GM12891 (cell line): ENCODE data around the gene ERICH6B.

Source experiments
- POLR2A ChIP-seq: IDR thresholded peaks from 2 replicates; pipeline ENCODE4 v1.6.1; 2011; ENCODE audit warnings: low read depth, low read length, control low read depth
- POLR2AphosphoS5 ChIP-seq: IDR thresholded peaks from 2 replicates; pipeline ENCODE4 v1.6.1; 2011; ENCODE audit warnings: low read depth, low read length, control low read depth
- TAF1 ChIP-seq: IDR thresholded peaks from 2 replicates; pipeline ENCODE4 v1.6.1; 2011; ENCODE audit warnings: low read depth, low read length, control low read depth

DNA sequence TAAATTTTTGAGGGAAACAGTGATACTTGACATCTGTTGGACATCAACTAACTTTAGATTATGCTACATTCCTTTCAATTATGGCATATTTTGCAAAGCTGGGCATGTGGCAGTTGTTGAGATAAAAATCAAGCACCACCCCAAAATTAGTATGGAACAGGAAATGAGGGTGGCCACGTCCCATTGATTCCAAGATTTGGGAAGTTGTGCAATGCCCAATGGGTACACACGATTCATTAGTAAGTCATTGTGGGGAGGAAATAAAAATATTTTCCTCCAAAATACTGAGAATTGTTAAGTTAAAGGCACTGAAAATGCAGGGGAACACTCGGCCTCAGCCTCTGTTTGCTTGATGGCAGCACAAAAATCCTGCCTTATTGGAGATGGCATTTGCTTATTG, 7.6 kb downstream of the ERICH6B start:
- no peak for TF ChIP-seq POLR2AphosphoS5
- no peak for TF ChIP-seq POLR2A
- no peak for TF ChIP-seq TAF1
